HG02840 (cell line): ENCODE measurements around the gene USB1.

Source experiments
- ATAC-seq: cut with Tn5 transposase; IDR thresholded peaks from one replicate; pipeline ENCODE4 v1.9.1; 2021; ENCODE audit warnings: mild to moderate bottlenecking, moderate library complexity, moderate number of reproducible peaks; ENCODE audit not compliant: unreplicated experiment, low FRiP score

Gene USB1

GRCh38 chr16:58044266-58045019 is 43.2 kb downstream of the USB1 start:
- no peak for ATAC-seq

GRCh38 chr16:58045096-58045495 is 43.9 kb downstream of the USB1 start:
- no peak for ATAC-seq

GRCh38 chr16:58046054-58046881 is 45.1 kb downstream of the USB1 start:
- no peak for ATAC-seq

DNA sequence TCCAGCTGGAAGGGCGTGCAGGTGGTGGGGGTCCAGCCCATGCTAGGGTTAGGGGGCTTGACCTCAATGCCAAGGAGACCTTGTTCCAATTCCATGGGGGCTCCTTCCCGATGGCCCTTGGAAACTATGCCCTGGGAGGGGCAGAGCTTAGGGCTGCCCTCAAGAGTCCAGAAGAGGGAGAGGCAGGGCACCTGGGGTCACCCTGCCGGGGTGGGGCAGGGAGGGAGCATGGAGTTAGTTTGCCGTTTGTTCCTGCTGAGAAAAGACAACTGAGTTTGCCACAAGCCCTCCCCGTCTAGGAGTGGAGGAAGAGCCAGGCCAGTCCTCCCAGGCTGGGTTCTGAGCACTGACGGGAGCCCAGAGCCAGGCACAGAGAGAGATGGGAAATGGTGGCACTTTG is 45.7 kb downstream of the USB1 start:
- no peak for ATAC-seq

DNA sequence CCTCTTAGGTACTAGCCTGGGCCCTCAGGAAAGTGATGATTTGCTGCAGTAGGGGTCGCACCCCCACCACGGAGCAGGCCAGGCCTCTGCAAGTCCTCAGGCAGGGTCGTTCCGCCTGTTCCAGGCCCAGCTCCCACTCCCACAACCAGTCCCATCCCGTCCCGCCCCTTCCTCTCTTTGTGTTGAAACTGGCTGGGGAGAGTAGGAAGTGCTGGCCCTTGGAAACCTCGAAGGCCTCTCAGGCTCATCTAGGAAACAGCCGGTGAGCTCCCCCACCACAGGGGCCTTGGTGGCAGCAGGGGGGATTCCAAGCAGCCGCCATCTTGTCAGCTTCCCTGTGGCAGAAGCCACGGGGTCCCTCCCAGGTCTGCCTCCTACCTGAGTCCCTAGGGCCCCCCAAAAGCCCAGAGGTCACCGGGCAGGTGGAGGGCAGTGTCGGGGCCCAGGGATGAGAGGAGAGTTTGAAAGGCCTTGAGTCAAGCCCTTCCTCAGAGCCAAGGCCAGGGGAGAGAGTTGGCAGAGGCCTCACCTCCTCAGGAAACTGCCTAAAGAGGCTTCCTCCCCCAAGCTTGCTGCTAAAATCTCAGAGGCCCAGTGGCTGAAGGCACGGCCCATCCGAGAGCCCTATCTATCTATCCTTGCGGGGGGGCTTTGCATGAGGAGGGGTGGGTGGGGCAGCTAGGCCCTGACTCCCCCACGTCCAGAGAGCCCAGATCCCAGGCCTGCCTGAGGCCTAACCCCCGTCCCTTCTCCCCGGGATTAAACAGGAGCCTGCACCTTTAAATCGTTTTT is 46.5 kb downstream of the USB1 start:
- ATAC-seq = no peak

DNA sequence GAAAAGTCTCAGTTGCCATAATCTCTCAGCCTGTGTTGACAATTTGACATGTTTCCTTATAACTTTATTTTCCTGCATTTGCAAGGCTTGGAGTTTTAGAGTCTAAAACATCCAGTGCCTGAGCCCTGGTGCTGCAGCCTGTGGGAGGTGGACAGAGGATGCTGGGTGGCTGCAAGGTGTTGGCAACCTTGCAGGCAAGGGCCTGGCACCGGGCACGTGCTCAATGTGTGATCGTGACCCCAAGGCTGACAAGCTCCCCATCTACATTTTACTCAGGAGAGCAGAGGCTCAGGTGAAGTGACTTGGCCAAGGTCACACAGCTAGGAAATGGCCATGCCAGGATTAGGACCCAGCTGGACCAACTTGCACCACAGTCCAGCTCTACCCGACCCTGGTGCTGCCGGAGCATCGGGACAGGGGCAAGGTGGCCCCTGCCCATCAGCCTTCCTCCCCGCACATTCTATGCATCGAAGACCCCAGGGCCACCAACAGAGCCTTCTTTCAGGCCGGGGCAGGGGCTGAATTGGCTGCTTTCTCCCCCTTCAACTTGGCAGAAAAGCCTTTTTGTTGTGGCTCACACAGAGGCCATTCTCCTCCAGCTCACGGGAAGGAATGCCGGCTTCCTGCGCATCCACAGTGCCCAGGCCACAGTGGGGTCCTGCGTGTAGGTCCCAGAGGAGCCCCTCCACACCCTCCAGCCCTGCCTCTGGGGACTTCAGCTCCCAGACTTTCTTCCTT is 47.5 kb downstream of the USB1 start:
- no peak for ATAC-seq

GRCh38 chr16:58049232-58050185 is 48.3 kb downstream of the USB1 start:
- no peak for ATAC-seq

- ATAC-seq = no peak
These were observed 50.1 kb downstream of the USB1 start for GRCh38 chr16:58051296-58051695.

DNA sequence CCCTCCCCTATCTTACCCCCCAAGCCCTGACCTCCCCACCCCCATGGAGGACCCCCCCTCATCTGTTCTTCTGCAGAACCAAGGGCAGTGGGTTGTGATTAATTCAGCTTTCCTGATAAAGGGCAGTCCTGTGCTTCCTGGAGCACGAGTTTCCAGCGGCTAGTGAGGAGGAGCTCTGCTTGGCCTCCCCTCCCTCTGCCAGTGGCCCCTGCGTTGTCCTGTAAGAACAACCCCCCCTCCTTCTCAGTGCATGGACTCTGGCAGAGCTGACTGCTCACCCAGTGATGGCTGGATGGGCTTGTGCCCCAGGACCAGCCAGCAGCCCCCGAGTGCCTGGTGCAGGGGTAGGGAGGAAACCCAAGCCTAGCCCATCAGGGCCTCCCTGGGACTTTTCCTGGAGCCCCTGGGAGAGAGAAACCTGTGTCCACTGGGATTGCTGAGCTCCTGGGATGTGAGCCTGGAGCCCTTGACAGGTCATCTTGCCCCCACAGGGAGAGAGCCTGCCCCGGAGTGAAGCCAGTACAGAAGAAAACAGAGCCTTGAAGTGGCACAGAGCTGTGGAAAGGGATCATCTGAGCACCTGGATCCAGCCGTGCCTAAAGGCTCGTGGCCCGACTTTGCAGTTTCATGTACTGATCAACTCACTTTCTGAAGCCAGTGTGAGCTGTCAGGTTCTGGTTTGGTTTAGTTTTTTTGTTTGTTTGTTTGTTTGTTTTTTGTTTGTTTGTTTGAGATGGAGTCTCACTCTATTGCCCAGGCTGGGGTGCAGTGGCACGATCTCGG is 50.8 kb downstream of the USB1 start:
- ATAC-seq = no peak

DNA sequence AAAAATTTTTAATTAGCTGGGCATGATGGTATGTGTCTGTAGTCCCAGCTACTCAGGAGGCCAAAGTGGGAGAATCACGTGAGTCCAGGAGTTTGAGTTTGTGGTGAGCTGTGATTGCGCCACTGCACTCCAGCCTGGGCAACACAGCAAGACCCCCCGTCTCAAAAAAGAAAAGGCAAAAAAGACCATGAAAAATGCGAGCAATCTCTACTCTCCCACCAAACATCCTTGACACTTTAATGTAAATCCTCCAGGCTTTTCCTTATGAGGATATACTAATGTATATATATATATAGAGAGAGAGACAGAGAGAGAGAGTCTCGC is 52.4 kb downstream of the USB1 start:
- no peak for ATAC-seq

DNA sequence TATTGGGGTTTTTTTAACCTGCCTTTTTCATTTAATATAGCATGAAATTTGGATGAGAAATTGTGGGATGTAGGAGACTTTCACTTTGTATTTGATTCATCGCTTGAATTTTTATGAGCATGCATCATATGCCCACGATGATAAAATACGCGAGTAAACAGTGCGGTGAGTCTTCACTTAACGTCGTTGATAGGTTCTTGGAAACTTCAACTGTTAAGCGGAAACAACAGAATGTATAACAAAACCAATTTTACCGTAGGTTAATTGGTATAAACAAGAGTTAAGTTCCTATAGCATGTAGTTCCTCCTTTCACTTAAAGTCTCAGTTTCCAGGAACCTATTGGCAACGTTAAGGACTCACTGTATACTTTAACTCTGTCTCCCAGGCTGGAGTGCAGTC is 53.1 kb downstream of the USB1 start:
- no peak for ATAC-seq

DNA sequence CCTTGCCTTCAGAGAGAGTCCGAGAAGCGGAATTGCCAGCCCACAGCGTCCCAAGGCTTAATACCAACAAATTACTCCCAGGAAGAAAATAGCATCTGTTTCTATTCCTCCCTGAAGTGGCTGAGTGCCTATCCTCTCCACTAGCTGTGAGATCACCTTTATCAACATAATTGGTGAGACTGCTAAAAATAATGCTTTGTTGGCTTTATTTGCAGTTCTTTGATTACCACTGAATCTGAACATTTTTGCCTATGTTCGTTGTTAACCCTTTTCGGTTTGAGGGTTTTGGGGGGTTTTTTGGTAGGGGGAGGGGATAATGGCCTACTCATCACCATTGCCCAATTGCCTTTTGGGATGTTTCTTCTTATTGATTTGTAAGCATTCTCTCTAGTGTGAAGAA is 55.4 kb downstream of the USB1 start:
- ATAC-seq = no peak

DNA sequence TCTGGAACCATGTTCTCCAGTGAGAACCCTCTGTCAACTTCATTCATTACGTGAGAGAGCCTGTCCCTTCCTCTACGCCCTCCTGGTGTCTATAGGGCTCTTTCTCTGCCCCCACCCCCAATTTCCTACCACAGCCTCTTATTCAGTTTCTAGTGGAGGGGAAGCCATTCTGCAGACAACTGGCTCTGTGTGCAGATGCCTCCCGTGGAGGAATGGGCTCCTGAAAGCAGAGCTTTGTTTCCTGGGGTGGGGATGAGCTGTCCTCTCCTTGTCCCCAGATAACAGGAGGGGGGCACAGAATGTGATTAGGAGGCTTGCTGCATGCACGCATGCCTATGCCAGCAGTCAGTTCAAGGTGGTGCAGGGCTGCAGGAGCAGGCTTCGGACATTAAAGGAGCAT is 55.9 kb downstream of the USB1 start:
- ATAC-seq = no peak

DNA sequence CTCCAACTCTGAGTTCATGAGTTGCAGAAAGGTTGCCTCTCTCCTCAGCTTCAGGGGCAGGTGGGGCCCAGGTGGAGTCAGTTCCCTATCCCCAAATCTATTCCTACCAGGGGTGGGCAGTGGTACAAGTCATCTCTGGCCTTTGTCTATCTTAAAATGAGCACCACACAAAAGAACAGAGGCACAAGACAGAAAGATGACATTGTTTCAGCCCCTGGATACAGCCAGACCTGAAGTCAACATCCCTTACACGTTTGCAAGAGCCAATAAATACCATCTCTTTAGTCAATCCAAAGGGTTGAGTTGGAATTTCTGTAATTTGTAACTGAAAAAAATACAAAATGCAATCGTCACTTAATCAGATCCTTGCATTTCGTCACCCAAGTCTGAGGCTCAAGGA is 56.6 kb downstream of the USB1 start:
- no peak for ATAC-seq

DNA sequence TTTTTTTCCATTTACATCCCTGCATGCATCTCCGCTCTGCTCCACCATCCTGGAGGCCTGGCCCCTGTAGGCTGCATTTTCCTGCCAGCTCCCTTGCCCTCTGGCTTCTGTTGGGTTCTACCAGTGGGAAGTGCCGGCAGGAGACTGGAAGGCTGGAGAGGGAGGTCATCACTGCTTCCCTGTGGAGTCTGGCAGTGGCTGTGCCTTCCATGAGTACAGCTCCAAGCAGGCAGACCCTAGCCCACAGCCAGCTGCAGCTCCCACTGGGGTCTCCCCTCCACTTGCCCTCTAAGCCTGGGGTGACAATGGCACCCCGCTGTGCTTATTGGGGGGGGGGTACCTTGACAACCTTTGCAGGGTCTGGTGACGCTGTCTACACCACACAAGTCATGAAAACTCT is 61.6 kb downstream of the USB1 start:
- no peak for ATAC-seq

DNA sequence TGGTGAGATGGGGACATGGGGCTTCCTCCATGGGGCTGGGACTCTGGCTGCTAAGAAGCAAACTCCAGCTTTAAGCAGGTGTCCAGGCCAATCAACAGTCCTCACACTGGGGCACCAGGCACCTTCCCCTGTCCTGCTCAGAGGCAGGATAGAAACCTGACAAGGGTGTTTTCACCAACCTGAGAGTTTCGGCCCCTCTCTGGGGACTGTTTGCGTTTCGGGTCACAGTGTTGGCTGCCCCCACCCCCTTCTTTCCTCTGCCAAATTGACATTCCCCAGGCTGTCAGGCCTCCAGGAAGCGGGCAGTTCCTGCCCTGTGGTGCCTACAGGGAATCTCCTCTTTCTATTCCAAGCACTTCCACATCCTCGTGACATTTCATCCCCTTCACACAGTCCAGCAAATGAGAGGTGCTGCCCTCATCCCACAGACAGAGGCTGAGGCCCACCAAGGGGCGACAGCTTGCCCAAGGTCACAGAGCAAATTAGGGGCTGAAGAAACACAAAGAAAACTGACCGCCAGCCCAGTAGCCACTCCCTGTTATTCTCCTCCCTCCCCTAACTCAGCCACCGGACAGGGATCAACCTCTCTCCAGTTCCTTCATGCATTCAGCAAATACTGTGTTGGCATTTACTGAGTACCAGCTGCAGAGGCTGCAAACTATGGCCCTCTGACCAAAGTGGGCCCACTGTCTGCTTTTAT is 62.3 kb downstream of the USB1 start:
- ATAC-seq = no peak

DNA sequence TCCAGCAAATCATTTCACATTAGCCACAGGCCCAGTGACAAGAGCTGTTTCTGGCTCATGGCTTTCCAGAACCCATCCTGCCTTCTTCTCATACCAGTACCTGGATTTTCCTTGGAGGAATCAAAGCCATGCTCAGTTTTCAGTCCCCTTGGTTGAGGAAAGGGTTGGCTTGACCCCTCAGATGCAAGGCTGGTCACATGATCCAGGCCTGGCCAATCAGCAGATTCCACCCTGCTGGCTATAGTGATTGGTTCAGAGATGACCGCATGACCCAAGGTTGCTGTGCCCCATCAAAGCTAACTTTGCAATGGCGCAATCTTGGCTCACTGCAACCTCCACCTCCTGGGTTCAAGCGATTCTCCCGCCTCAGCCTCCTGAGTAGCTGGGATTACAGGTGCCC is 69.4 kb downstream of the USB1 start:
- ATAC-seq = no peak
